ENCODE data around the gene SIAH2.

The SIAH2 gene

GRCh38 chr3:150747886-150748683 lies 14.9 kb downstream of the SIAH2 start:
- no peak for DNase-seq (ENCODE audit: low read depth)

DNA sequence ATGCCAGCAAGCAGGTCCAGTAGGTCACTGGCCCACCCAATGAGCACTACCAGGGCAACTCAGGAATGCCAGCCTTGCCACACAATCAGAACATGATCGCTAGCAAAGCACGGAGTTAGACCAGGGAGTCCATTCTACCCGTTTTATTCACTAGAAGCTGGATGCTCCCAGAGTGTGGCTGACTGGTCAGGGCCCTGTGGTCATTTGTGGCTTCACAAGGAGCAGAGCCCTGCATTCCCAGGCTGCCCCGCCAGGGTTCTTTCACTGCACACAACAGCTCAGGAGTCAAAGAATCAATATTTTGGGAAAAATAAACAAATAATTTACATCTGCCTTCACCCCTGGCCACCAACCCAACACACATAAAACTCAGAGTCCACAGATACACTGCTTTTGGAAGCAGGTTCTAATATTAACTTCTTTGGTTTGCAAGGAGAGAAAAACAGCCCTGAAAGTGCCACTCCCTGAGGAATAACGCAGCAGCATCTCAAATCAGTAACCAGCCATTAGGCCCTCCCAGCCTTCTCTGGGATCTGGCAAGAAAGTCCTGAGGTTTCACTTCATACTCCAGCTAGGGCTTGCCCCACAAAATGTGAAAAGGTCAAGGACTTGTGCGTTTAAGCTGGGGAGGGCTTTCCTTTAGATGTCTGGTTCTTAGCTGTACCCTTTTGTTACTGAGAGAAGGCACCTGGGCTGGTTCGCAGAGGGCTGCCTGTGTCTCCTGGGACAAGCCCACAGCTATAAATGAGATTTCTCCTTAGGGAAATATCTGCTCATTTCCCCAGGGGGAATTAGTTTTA lies 16.0 kb downstream of the SIAH2 start:
- no peak for DNase-seq (ENCODE audit: low read depth)

DNA sequence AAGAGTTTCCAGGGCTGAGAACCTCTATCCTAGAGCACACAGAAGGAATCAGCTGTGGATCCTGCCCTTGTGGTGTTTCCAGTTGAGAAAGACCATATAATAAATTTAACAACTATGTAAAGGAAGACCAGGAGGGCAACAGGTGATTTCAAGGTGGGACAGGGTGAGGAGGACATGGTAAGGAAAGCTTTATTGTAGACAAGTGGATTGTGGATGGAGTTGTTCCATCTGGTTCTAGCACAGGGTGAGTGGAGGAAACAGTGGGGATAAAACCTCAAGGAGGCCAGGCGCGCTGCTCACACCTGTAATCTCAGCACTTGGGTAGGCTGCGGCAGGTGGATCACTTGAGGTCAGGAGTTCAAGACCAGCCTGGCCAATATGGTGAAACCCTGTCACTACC lies 17.1 kb downstream of the SIAH2 start:
- no peak for DNase-seq (ENCODE audit: low read depth)

DNA sequence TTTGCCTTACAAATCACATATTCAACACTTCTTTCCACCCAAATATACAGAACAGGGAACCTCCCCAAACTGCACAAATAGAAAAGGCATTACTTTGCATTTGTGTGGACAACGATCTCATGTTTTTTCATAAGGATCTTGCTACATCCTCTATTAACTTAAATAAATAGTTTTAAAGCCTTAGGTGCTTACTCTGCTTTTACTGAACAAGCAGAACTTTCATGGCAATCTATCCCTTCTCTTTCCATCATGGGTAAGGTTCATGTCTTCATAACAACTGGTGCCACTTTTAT lies 18.1 kb downstream of the SIAH2 start:
- DNase-seq (ENCODE audit: low read depth), result no peak

DNA sequence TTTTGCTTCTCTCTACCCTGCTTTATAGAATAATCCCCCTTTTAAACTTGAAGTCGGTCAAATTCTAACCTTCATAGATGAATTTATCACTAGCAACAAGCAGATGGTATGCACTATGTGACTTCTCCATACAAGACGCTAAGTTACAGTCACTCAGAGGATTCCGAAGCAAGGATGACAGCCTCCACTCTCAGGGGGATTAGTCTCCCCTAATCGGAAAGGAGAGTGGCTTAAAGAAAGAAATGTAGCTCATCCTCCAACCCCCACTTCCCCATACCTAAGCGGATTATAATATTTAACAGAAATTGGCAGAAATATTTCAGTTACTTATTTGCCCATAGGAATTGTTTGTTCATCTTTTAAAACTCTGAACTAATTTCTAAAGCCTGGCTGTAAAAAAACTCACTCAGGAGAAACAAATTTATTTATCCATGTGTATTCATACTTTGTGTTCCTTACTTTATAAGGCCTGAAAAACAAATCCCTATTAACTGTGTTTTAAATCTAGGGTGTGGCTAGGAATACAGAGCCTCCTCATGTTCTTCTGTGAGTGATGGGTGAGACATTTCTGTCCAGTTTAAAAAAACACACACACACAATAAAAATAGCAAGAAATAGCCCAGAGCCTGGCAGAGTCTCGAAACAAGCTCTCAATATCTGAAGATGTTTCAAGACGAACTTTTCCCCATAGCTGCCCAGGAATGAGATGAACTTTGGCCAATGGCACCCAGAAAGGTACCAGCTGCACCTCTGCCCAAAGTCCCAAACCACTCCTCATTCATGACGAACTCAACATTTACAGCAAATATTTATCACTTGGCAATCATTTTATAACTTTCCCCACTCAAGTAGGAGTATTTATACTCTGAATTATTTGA lies 18.7 kb downstream of the SIAH2 start:
- DNase-seq (ENCODE audit: low read depth), result no peak

- DNase-seq (ENCODE audit: low read depth), result no peak
Observed at GRCh38 chr3:150743508-150743907, 19.5 kb downstream of the SIAH2 start.

GRCh38 chr3:150742679-150743078 lies 20.3 kb downstream of the SIAH2 start:
- no peak for DNase-seq (ENCODE audit: low read depth)

GRCh38 chr3:150742141-150742523 lies 20.8 kb downstream of the SIAH2 start:
- DNase-seq (ENCODE audit: low read depth), result no peak

DNA sequence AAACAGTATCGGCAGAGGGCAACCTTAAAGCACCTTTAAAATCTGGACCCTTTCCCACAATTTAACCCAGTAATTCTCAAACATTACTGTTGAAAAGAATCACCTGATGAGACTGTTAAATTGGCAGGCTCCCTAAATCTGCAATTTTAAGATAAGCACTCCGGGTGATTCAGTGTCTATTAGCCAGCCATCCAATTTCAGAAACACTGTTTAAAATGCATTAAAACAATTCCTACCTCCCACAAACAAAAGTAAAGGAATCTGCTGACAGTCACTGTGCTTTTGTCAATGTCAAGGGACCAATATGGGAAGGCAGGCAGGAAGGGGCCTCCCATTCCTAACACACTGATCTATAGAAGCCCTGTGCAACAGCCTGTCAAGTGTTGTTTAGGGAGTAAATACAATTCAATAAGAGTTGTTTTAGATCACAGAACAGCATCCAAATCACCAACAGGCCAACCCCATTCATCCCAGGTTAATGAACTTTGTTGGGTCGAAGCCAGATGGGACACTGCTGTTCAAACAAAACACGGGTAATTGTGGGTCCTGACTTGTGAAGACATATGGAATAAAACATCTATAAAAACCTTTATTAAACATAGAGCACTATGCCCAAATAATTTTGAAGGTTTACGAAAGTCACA lies 21.4 kb downstream of the SIAH2 start:
- DNase-seq (ENCODE audit: low read depth), result no peak

GRCh38 chr3:150740733-150741496 lies 22.1 kb downstream of the SIAH2 start:
- no peak for DNase-seq (ENCODE audit: low read depth)

DNA sequence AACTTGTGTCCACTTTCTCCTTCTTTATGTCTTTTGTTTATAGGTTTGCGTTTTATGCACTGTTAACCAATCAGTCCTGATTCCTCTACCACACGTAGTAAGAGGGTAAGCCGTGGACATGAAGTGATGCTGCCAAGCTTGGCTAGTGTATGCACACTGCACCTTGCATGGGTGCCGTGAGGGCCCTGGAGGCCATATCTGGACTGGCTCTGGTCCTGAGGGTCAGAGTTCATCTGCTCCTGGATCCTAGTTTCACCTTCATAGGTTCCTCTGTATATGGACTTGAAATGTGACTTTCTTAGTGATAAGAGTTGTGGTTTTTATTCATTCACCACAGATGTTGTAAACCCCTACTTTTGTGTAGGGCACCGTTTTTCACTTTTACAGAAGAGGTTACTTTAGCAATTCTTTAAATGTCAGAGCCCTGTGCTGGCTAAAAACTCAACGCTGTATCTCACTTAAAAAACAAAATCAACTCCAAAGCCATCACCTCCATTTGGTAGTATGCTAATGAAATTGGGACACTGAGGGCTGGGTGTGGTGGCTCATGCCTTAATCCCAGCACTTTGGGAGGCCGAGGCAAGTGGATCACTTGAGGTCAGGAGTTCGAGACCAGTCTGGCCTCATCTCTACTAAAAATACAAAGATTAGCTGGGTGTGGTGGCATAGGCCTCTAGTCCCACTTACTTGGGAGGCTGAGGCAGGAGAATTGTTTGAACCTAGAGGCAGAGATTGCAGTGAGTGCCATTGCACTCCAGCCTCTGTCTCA lies 22.9 kb downstream of the SIAH2 start:
- DNase-seq (ENCODE audit: low read depth), result no peak

DNA sequence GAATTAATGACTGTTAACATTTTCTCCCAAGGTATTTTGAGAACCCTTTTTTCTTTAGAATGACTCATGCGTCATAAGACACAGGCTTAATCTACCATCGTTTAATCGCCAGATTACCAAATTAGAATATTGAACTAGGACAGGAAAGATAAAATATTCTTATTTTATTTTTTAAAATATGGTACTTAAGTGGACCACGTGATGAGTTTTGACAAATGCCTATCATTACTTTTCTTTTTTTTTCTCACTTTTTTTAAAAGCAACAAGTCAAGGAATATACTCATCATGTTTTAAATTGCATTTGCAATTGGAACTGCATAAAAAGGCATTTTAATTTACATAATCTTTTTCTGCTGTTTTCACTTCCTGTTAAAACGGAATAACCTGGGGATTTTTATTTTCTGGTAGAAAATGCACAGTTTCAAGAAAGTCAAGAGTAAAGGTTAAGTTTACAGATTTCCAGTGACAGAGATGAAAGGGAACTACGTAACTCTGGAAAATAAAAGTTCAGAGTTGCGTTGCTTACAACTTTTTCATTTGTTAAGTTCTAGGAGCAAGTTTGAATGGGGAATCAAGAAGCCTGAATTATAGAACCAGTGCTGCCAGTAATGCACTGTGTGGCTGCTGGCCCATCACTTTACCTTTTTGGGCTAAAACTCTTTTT lies 23.6 kb downstream of the SIAH2 start:
- DNase-seq (ENCODE audit: low read depth), result no peak

- no peak for DNase-seq (ENCODE audit: low read depth)
Observed at GRCh38 chr3:150738688-150739087, 24.3 kb downstream of the SIAH2 start.

DNA sequence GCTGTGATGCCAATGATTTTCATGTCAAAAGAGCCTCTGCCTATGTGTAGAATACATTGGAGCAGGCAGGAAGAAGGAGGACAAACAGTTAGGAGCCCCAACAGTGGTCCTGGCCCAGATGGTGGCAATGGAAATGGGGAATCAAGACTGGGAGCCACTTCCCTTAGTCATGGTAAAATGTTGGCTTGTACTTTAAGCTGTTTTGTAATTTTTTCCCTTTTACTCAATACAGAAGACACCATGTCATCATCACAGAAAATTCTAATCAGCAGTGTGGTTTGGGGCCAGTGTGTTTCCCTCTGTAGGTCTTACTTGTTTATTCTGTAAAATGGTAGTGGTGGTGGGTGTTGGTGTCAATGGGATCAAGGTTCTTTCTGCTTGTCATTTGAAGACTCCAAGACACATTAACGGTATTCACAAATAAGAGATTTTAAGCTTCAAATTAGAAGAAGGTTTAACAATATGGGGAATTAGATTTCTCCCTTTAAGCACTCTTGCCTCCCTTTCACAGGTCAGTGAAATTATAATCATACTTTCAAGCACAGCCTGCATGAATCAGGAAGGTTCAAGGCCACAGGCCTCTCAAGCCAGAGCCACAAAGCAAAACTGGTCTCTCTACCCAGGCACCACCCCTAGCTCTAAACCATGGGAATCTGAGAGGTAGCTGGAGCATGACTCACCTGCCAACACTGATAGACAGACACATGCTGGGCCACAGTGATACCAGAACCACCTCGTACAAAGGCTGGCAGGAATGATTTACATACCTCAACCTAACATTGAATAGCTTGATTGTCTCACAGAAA lies 24.9 kb downstream of the SIAH2 start:
- DNase-seq (ENCODE audit: low read depth), result no peak

- DNase-seq (ENCODE audit: low read depth), result no peak
Observed at GRCh38 chr3:150736903-150737832, 25.8 kb downstream of the SIAH2 start.

GRCh38 chr3:150736316-150736719 lies 26.7 kb downstream of the SIAH2 start:
- DNase-seq (ENCODE audit: low read depth), result no peak

GRCh38 chr3:150734795-150735119 lies 28.2 kb downstream of the SIAH2 start:
- DNase-seq (ENCODE audit: low read depth), result no peak

Measured in stimulated activated CD8-positive, alpha-beta memory T cell treated with anti-CD3 and anti-CD28 coated beads, Interleukin-4, amount 100 ng/mL, for 24 hours (primary cell).